ENCODE data around the gene CHCHD5.

DNA sequence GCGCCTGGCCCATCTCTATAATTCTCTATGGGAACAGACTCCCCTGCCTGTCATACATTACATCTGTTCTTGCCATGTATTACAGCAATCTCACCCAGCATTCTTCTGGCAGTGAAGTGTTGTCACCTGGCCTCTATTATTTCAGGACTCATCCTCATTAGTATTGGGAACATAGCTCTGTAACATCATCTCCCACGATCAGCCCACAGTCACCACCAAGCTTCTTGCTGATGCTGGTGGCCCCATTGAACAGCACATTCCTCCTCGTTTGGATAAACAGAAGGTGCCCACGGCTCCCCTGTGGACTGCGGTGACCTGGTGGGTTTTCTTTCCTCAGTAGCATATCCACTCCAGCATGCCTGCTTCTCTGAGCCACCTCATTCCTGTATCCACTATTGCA is 21.5 kb downstream of the CHCHD5 start:
- TF ChIP-seq, protein P1, sequence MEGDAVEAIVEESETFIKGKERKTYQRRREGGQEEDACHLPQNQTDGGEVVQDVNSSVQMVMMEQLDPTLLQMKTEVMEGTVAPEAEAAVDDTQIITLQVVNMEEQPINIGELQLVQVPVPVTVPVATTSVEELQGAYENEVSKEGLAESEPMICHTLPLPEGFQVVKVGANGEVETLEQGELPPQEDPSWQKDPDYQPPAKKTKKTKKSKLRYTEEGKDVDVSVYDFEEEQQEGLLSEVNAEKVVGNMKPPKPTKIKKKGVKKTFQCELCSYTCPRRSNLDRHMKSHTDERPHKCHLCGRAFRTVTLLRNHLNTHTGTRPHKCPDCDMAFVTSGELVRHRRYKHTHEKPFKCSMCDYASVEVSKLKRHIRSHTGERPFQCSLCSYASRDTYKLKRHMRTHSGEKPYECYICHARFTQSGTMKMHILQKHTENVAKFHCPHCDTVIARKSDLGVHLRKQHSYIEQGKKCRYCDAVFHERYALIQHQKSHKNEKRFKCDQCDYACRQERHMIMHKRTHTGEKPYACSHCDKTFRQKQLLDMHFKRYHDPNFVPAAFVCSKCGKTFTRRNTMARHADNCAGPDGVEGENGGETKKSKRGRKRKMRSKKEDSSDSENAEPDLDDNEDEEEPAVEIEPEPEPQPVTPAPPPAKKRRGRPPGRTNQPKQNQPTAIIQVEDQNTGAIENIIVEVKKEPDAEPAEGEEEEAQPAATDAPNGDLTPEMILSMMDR (IDR thresholded peaks at IDR 0.05; ENCODE audit: insufficient read depth, low read length) = no peak
- TF ChIP-seq, protein P2, sequence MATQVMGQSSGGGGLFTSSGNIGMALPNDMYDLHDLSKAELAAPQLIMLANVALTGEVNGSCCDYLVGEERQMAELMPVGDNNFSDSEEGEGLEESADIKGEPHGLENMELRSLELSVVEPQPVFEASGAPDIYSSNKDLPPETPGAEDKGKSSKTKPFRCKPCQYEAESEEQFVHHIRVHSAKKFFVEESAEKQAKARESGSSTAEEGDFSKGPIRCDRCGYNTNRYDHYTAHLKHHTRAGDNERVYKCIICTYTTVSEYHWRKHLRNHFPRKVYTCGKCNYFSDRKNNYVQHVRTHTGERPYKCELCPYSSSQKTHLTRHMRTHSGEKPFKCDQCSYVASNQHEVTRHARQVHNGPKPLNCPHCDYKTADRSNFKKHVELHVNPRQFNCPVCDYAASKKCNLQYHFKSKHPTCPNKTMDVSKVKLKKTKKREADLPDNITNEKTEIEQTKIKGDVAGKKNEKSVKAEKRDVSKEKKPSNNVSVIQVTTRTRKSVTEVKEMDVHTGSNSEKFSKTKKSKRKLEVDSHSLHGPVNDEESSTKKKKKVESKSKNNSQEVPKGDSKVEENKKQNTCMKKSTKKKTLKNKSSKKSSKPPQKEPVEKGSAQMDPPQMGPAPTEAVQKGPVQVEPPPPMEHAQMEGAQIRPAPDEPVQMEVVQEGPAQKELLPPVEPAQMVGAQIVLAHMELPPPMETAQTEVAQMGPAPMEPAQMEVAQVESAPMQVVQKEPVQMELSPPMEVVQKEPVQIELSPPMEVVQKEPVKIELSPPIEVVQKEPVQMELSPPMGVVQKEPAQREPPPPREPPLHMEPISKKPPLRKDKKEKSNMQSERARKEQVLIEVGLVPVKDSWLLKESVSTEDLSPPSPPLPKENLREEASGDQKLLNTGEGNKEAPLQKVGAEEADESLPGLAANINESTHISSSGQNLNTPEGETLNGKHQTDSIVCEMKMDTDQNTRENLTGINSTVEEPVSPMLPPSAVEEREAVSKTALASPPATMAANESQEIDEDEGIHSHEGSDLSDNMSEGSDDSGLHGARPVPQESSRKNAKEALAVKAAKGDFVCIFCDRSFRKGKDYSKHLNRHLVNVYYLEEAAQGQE (IDR thresholded peaks at IDR 0.05; ENCODE audit: insufficient replicate concordance, low read depth) = no peak
